ENCODE measurements around the gene ASPG. TPM values are rescaled to one million over a fixed set of nuclear protein-coding genes. Genes with fewer than 3 reads are reported as not detected.

ASPG gene
- total RNA-seq, 2 experiments from 2014 or later, result not detected

DNA sequence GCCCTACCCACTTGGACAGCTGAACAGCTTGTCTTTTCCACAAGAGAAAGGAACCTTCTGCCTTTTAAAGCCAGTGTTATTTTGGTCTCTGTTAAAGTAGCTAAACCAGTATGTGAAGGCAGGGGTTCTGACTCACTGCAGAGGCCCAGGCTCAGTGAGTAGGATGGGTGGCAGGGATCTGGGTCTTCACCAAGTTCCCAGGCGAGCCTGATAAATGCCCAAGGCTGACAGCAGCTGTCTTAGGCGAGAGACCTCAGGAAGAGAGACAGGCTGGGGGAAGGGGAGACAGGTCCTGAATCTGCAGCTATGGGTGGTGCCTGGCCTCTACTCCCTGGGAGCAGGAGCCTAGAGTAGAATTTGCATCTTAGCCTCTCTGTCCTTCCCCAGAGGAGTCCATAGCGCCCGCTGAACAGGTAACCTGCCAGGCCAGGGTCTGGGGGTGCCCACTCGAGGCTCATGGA lies 34.8 kb downstream of the ASPG start:
- ChIA-PET CTCF (ENCODE audit: unreplicated experiment) (no interaction called here), POLR2A (no interaction called here)
- Histone ChIP-seq H3K4me1 (ENCODE audit: insufficient read depth, low read length, poor library complexity, severe bottlenecking) (no peaks in the 10 kb centered on the region), H3K9me3 (ENCODE audit: low read length) (peaks cover 10% of the 10 kb centered on the region; the same call in 1 of the 2 replicates), H3K4me2 (ENCODE audit: low read length) (no peak overlapping the region), H3K4me3 (ENCODE audit: low read depth, low read length, poor library complexity, severe bottlenecking) (no peak overlapping the region), H3K9me2 (ENCODE audit: insufficient read depth, low read length) (no peaks in the 10 kb centered on the region), H3K79me2 (ENCODE audit: insufficient read depth, low read depth, low read length) (no peaks in the 10 kb centered on the region), H2AFZ (ENCODE audit: low read length) (no peak overlapping the region), H3K27ac (ENCODE audit: low read depth, low read length, poor library complexity, severe bottlenecking) (no peak overlapping the region), H4K20me1 (ENCODE audit: insufficient read depth, low read length) (no peaks in the 10 kb centered on the region), H3K36me3 (ENCODE audit: insufficient read depth, low read length) (no peaks in the 10 kb centered on the region)
- intact Hi-C loops (cut with micrococcal nuclease; ENCODE audit: unreplicated experiment), result no loop called here
- no peak for TF ChIP-seq EZH2phosphoT487 (IDR thresholded peaks at IDR 0.05; ENCODE audit: borderline replicate concordance, low read depth, low read length)
- TF ChIP-seq, protein P1, sequence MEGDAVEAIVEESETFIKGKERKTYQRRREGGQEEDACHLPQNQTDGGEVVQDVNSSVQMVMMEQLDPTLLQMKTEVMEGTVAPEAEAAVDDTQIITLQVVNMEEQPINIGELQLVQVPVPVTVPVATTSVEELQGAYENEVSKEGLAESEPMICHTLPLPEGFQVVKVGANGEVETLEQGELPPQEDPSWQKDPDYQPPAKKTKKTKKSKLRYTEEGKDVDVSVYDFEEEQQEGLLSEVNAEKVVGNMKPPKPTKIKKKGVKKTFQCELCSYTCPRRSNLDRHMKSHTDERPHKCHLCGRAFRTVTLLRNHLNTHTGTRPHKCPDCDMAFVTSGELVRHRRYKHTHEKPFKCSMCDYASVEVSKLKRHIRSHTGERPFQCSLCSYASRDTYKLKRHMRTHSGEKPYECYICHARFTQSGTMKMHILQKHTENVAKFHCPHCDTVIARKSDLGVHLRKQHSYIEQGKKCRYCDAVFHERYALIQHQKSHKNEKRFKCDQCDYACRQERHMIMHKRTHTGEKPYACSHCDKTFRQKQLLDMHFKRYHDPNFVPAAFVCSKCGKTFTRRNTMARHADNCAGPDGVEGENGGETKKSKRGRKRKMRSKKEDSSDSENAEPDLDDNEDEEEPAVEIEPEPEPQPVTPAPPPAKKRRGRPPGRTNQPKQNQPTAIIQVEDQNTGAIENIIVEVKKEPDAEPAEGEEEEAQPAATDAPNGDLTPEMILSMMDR (conservative IDR thresholded peaks at IDR 0.05; ENCODE audit: low read length), result no peak
- BruUV-seq (replicated peaks), result no TSS peak
- no peak for DNase-seq (ENCODE audit: low spot score)

DNA sequence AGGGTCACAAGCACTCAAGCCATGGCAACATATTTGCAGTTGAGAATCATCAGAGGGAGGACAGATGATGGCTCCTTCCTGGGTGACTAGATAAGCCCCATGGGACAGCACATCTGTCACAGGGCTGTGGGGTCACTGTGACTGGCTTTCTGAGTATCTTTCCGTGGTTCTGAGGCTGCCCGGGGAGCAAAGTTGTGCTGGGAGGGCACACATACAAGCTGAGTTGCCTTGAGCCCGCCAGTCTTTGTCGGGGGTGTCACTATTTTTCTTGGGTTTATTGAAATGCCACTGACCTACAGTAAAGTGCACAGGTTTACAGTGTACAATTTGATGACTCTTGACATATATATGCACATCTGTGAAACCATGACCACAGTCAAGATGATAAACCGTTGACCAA lies 35.6 kb downstream of the ASPG start:
- ChIA-PET POLR2A (no interaction called here), CTCF (ENCODE audit: unreplicated experiment) (no interaction called here)
- Histone ChIP-seq H2AFZ (ENCODE audit: low read length) (no peak overlapping the region), H3K36me3 (ENCODE audit: insufficient read depth, low read length) (no peaks in the 10 kb centered on the region), H3K4me2 (ENCODE audit: low read length) (no peak overlapping the region), H4K20me1 (ENCODE audit: insufficient read depth, low read length) (no peaks in the 10 kb centered on the region), H3K27ac (ENCODE audit: low read depth, low read length, poor library complexity, severe bottlenecking) (no peak overlapping the region), H3K79me2 (ENCODE audit: insufficient read depth, low read depth, low read length) (no peaks in the 10 kb centered on the region), H3K9me2 (ENCODE audit: insufficient read depth, low read length) (no peaks in the 10 kb centered on the region), H3K4me1 (ENCODE audit: insufficient read depth, low read length, poor library complexity, severe bottlenecking) (no peaks in the 10 kb centered on the region), H3K4me3 (ENCODE audit: low read depth, low read length, poor library complexity, severe bottlenecking) (no peak overlapping the region), H3K9me3 (ENCODE audit: low read length) (peaks cover 10% of the 10 kb centered on the region; the same call in 1 of the 2 replicates)
- BruUV-seq (replicated peaks), result no TSS peak
- DNase-seq (ENCODE audit: low spot score), result no peak
- intact Hi-C loops (cut with micrococcal nuclease; ENCODE audit: unreplicated experiment), result no loop called here
- TF ChIP-seq EZH2phosphoT487 (IDR thresholded peaks at IDR 0.05; ENCODE audit: borderline replicate concordance, low read depth, low read length), result no peak
- TF ChIP-seq, protein P1 (conservative IDR thresholded peaks at IDR 0.05; ENCODE audit: low read length), result no peak

DNA sequence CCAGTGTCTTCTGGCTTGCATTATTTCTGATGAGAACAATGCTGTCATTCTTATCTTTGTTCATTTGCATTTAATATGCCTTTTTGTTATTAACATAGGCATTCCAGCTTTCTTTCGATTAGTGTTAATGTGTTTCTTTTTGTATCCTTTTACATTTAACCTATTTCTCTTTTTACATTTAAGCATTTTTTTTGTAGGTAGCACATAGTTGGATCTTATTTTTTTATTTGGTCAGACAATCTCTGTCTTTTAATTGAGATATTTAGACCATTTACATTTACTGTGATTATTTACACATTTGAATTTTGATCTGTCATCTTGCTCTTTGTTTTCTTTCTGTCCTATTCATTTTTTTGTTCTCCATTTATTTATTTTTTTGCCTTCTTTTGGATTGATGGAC lies 38.4 kb downstream of the ASPG start:
- Histone ChIP-seq H3K4me1 (ENCODE audit: insufficient read depth, low read length, poor library complexity, severe bottlenecking) (no peaks in the 10 kb centered on the region), H3K4me3 (ENCODE audit: low read depth, low read length, poor library complexity, severe bottlenecking) (no peak overlapping the region), H3K79me2 (ENCODE audit: insufficient read depth, low read depth, low read length) (no peaks in the 10 kb centered on the region), H3K4me2 (ENCODE audit: low read length) (no peak overlapping the region), H3K9me2 (ENCODE audit: insufficient read depth, low read length) (no peaks in the 10 kb centered on the region), H3K9me3 (ENCODE audit: low read length) (peaks cover 10% of the 10 kb centered on the region; the same call in 1 of the 2 replicates), H4K20me1 (ENCODE audit: insufficient read depth, low read length) (no peaks in the 10 kb centered on the region), H3K36me3 (ENCODE audit: insufficient read depth, low read length) (no peaks in the 10 kb centered on the region), H3K27ac (ENCODE audit: low read depth, low read length, poor library complexity, severe bottlenecking) (no peak overlapping the region), H2AFZ (ENCODE audit: low read length) (no peak overlapping the region)
- POLR2A ChIA-PET, result interaction anchor here (0.7 kb wide), 1 partner anchor 66 kb away, joined by 3 read pairs; no protein-coding TSS in a partner anchor
- intact Hi-C loops (cut with micrococcal nuclease; ENCODE audit: unreplicated experiment), result no loop called here
- CTCF ChIA-PET (ENCODE audit: unreplicated experiment), result no interaction called here
- DNase-seq (ENCODE audit: low spot score), result no peak
- BruUV-seq (replicated peaks), result no TSS peak
- TF ChIP-seq, protein P1 (conservative IDR thresholded peaks at IDR 0.05; ENCODE audit: low read length), result no peak
- TF ChIP-seq EZH2phosphoT487 (IDR thresholded peaks at IDR 0.05; ENCODE audit: borderline replicate concordance, low read depth, low read length), result no peak

Measured in OCI-LY7 (cell line).